GM18499 (cell line): Measurements from ENCODE around the gene AURKAIP1.
A peak's percentile ranks its signal among the peaks of the same experiment; 100 is the strongest.

ENCODE experiments used
- ATAC-seq: cut with Tn5 transposase; IDR thresholded peaks from one replicate; pipeline ENCODE4 v1.9.1; 2021; ENCODE audit warnings: moderate number of reproducible peaks; ENCODE audit not compliant: insufficient read depth, unreplicated experiment

The AURKAIP1 gene

DNA sequence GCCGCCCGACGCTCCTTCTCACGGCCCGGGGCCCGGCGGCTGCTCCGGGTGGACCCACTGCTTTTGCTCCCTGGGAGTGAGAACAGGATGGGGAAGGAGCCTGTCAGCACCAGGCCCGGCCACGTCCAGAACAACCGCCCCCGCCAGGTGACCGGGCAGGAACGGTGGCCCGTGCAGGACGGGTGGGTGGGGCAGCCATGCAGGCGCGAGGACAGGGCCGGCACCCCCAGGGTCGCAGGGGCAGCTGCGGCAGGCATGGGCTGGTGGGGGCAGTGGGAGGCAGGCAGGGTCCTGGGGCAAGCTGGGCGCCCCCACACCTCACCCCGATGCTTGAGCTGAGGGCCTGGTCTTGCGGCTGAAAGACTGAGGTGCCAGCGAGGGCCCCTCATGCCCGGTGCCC, 38.6 kb downstream of the AURKAIP1 start:
- ATAC-seq: no peak

DNA sequence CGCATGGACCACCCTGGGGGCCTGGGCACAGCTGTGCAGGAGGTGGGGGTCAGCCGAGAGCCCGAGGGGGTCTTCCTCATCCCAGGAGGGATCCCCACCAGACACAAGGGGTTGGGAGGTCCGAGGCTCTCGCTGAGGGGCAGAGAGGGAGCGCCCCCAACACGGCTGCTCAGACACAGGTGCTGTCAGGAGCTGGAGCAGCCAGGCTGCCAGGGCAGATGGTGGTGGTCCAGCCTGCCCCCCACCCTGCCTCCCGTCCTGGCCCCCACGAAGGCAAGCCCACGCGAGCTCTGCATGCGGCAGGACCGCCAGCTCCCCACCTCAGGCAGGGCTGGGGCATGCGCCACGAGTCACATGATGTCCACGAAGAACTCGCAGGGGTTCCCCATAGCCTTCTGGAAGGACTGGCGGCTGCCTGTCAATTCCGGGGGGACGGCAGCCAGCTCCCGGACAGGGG, 39.2 kb downstream of the AURKAIP1 start:
- no peak for ATAC-seq

DNA sequence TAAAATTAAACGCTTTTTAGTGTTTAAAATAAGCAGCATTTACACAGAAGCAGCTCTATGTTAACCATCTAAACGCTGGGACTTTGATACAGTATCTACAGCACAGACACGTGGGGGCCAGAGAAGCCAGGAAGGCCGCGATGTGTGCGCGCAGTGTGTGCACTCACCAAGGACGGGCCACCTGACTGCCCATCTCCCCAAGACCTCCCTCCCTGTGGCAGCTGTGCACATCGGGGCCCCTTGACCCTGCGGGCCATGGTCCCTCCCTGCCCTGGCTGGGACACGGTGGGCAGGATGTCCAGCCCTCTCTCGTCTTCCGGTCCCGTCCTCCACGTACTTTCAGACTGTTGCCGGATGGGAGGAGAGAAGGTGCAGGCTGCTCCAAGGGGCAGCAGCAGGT, 39.7 kb downstream of the AURKAIP1 start:
- no peak for ATAC-seq

DNA sequence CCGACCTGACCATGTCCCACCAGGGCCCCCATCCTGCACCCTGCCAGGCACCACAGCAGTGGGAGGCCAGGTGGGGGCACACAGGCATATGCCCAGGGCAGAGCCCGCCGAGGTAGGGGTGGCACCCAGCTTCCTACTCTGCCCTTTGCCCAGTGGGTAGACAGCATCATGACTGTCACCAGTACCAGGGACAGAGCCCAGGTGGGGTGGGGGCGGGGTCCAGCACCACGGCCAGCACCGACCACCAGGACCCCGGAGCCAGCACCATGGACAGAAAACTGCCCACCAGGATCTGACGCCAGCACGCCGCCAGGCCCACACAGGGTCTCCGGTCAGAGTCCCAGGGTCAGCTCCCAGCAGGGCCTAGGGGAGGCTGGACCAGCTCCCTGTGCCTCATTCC, 40.2 kb downstream of the AURKAIP1 start:
- no peak for ATAC-seq

DNA sequence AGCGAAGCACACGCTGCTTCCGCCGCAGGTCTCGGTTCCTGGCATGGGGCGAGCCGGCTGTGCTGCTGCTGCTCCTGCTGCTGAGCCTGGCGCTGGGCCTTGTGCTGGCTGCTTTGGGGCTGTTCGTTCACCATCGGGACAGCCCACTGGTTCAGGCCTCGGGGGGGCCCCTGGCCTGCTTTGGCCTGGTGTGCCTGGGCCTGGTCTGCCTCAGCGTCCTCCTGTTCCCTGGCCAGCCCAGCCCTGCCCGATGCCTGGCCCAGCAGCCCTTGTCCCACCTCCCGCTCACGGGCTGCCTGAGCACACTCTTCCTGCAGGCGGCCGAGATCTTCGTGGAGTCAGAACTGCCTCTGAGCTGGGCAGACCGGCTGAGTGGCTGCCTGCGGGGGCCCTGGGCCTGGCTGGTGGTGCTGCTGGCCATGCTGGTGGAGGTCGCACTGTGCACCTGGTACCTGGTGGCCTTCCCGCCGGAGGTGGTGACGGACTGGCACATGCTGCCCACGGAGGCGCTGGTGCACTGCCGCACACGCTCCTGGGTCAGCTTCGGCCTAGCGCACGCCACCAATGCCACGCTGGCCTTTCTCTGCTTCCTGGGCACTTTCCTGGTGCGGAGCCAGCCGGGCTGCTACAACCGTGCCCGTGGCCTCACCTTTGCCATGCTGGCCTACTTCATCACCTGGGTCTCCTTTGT, 41.3 kb downstream of the AURKAIP1 start:
- ATAC-seq: no peak

DNA sequence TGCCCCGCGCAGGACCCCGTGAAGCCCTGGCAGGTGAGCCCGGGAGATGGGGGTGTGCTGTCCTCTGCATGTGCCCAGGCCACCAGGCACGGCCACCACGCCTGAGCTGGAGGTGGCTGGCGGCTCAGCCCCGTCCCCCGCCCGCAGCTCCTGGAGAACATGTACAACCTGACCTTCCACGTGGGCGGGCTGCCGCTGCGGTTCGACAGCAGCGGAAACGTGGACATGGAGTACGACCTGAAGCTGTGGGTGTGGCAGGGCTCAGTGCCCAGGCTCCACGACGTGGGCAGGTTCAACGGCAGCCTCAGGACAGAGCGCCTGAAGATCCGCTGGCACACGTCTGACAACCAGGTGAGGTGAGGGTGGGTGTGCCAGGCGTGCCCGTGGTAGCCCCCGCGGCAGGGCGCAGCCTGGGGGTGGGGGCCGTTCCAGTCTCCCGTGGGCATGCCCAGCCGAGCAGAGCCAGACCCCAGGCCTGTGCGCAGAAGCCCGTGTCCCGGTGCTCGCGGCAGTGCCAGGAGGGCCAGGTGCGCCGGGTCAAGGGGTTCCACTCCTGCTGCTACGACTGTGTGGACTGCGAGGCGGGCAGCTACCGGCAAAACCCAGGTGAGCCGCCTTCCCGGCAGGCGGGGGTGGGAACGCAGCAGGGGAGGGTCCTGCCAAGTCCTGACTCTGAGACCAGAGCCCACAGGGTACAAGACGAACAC, 42.1 kb downstream of the AURKAIP1 start:
- no peak for ATAC-seq

DNA sequence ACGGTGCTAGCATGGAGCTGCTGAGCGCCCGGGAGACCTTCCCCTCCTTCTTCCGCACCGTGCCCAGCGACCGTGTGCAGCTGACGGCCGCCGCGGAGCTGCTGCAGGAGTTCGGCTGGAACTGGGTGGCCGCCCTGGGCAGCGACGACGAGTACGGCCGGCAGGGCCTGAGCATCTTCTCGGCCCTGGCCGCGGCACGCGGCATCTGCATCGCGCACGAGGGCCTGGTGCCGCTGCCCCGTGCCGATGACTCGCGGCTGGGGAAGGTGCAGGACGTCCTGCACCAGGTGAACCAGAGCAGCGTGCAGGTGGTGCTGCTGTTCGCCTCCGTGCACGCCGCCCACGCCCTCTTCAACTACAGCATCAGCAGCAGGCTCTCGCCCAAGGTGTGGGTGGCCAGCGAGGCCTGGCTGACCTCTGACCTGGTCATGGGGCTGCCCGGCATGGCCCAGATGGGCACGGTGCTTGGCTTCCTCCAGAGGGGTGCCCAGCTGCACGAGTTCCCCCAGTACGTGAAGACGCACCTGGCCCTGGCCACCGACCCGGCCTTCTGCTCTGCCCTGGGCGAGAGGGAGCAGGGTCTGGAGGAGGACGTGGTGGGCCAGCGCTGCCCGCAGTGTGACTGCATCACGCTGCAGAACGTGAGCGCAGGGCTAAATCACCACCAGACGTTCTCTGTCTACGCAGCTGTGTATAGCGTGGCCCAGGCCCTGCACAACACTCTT, 42.8 kb downstream of the AURKAIP1 start:
- no peak for ATAC-seq

DNA sequence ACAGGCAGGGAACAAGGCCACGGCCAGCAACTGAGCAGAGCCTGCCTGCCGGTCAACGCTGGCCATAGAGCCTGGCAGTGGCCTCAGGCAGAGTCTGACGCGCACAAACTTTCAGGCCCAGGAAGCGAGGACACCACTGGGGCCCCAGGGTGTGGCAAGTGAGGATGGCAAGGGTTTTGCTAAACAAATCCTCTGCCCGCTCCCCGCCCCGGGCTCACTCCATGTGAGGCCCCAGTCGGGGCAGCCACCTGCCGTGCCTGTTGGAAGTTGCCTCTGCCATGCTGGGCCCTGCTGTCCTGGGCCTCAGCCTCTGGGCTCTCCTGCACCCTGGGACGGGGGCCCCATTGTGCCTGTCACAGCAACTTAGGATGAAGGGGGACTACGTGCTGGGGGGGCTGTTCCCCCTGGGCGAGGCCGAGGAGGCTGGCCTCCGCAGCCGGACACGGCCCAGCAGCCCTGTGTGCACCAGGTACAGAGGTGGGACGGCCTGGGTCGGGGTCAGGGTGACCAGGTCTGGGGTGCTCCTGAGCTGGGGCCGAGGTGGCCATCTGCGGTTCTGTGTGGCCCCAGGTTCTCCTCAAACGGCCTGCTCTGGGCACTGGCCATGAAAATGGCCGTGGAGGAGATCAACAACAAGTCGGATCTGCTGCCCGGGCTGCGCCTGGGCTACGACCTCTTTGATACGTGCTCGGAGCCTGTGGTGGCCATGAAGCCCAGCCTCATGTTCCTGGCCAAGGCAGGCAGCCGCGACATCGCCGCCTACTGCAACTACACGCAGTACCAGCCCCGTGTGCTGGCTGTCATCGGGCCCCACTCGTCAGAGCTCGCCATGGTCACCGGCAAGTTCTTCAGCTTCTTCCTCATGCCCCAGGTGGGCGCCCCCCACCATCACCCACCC, 43.7 kb downstream of the AURKAIP1 start, which contains the start of gene TAS1R3:
Gene TAS1R3 (plus strand): TSS at position 213 of the 898 bp plus-strand sequence. CDS start 66 bp downstream, at position 279.
- ATAC-seq: no peak

DNA sequence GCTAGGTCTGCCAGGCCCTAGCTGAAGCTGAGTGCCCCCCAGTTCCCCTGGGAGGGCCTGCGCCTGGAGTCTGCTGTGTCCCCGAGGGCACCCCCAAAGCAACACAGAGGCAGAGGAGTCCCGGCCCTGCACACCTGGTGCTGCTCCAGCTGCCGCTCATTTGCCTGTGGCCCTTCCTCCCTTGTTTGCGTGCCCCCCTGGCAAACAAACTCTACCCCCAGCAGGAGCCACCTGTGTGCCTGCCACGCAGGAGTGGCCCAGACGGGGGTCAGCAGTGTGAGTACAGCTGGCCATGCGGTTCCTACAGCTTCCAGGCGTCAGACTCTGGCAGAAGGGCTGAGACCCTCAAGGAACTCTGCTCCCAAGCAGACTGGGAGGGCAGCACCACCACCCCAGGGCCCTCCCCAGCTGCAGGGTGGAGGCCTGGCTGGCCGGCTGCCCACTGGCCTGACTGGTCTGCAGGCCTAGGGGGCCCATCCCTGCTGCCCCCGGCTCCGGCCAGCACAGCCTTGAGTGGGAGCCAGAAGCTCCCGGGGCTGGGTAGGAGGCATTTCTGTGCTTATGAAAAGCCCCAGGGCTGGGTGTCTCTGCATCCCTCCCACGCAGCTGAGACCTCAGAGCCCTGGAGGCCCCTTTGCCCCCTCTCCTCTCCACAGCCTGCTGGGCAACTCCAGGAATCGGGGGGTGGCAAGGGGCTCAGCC, 44.5 kb downstream of the AURKAIP1 start:
- no peak for ATAC-seq

DNA sequence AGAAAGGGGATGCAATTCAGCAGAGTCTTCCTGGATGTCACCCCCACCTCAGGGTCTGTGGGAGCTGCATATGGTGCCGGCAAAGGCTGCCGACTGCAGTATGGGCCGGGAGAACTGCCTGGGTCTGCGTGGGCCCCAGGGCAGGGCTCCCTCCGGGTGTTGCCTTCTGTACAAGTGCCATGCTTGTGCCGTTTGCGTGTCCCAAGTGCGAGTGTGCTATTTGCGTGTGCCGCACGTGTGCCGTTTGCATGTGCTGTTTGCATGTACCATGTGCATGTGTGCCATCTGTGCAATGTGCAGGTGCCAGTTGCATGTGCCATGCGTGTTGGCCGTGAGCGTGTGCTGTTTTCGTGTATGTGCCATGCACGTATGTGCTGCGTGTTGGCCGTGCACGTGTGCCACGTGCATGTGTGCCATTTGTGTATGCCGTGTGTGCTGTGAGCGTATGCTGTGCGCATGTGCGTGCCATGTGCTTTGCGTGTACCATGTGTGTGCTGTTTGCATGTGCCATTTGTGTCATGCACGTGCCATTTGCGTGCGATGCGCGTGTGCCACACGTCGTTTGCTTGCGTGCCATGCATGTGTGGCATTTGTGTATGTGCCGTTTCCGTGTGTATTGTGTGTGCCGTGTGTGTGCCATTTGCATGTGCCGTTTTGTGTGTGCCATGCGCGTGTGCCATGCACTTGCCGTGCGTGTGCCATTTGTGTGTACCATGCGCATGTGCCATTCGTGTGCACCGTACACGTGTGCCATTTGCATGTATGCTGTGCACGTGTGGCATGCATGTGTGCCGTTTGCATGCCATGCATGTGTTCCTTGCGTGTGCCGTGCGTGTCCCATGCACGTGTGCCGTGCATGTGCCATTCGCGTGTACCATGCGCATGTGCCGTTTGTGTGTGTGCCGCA, 45.5 kb downstream of the AURKAIP1 start:
- ATAC-seq: no peak

DNA sequence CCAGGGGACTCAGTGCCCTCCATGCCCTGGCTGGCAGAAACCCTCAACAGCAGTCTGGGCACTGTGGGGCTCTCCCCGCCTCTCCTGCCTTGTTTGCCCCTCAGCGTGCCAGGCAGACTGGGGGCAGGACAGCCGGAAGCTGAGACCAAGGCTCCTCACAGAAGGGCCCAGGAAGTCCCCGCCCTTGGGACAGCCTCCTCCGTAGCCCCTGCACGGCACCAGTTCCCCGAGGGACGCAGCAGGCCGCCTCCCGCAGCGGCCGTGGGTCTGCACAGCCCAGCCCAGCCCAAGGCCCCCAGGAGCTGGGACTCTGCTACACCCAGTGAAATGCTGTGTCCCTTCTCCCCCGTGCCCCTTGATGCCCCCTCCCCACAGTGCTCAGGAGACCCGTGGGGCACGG, 46.8 kb downstream of the AURKAIP1 start:
- ATAC-seq: no peak

DNA sequence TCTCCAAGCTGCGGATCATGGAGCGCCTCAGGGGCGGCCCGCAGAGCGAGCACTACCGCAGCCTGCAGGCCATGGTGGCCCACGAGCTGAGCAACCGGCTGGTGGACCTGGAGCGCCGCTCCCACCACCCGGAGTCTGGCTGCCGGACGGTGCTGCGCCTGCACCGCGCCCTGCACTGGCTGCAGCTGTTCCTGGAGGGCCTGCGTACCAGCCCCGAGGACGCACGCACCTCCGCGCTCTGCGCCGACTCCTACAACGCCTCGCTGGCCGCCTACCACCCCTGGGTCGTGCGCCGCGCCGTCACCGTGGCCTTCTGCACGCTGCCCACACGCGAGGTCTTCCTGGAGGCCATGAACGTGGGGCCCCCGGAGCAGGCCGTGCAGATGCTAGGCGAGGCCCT, 47.7 kb downstream of the AURKAIP1 start:
- ATAC-seq: no peak

DNA sequence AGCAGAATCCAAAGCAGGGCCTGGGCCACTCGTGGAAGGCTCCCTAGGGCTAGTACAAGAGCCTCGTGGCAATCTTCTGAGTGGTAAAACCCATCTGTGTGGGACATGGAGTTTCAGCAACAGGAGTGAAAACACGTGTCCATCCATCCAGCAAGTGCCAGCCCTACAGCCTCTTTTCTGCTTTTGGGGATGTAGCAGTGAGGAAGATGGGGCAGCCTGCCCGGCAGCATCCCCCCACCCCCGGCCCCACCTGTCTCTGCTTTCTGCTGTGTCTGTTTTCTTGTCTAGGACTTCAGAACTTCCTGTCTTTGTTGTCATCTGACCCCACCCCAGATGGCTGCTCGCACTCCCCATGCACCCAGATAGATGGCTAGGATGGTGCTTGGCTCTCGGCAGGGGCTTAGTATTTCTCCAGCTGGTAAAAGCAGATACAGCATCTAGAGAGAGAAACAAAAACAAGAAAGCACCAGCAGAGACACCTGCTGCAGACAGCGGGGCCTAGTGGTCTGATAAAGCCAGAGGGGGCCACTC, 48.9 kb downstream of the AURKAIP1 start:
- no peak for ATAC-seq

DNA sequence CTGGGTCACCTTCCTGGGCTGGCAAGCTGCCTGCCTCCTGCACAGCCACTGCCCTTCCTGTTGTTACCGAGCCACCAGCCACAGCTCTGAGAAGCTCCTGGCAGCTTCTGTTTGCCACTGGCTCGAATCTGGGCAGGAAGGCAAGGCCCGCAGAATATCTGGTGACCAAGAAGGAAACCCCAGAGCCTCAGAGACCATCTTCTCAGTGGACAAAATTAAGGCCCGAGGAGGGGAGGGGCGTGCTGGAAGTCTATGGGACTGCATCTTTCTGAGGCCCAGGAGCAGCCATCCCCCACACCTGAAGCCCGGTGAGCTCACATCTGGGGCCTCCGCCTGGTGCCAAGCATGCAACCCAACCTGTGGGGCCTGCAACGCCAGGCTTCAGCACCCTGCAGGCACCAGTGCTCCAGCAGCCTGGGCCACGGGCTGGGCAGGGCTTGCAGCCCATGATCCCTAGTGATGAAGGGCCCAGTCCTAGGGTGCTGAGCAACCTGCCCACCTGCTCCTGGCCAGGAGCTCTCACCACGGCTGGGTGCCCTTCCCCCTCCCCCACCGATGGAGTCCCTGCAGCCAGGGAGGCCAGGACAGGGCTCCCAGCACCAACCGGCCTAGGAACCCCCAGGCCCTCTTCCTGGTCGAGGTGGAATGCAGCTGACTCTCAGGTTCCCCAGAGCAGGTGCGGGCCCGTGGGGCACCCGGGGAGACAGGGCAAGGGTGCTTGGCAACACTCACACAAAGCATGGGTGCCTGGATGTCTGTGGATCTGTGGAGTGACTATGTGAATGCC, 49.5 kb downstream of the AURKAIP1 start:
- no peak for ATAC-seq

DNA sequence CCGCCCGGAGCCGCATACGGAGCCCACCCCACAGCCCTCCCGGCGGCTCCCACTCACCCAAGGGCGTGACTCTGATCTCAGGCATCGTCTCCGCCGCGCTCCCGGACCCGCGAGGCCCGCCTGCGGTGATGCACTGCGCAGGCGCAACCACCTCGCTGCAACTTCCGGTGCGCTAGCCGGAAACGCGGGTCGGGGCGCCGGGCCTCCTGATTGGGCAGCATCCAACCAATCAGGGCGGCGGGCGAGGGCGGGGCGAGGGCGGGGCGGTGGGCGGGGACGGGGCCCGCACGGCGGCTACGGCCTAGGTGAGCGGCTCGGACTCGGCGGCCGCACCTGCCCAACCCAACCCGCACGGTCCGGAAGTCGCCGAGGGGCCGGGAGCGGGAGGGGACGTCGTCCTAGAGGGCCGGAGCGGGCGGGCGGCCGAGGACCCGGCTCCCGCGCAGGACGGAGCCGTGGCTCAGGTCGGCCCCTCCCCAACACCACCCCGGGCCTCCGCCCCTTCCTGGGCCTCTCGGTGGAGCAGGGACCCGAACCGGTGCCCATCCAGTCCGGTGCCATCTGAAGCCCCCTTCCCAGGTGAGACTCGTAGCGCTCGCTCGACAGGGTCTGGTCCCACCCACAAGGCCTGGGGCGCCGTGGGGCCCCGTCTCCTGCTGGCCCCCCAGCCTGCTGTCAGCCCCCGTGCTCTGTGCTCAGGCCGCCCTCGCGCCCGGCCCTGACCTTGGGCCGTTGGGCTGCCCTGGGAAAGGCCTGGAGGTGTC, 50.3 kb downstream of the AURKAIP1 start, which contains the start of the genes CPTP and INTS11:
Gene CPTP (plus strand): TSS at position 279 of the 764 bp plus-strand sequence. CDS start 2,109 bp downstream, outside the sequence.
Gene INTS11 (minus strand): TSS at position 137 of the 764 bp plus-strand sequence. CDS start 52 bp downstream, at position 85.
- peak; percentile 64 for ATAC-seq

DNA sequence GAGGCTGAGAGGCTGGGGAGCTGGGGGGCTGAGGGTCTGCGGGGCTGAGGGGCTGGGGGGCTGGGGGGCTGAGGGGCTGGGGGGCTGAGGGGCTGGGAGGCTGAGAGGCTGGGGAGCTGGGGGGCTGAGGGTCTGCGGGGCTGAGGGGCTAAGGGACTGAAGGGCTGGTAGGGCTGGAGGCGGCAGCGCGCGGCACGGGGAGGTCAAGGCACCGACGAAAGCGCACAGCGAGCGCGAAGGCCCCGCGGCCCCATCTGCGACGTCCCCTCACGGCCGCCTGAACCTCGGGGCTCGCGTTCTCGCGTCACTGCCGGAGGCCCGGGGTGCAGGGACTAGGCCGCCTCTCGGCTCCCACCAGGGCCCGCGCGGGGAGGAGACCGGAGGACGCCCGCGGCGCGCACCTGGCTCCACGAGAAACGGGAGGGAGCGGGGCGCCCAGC, 50.9 kb downstream of the AURKAIP1 start:
- ATAC-seq: peak; percentile 27
